ENCODE results near the gene NKAIN4. TPM values are rescaled to one million over a fixed set of nuclear protein-coding genes. Genes with fewer than 3 reads are reported as not detected.

NKAIN4 gene
- total RNA-seq, 4 donors from 2014 or later = not detected

DNA sequence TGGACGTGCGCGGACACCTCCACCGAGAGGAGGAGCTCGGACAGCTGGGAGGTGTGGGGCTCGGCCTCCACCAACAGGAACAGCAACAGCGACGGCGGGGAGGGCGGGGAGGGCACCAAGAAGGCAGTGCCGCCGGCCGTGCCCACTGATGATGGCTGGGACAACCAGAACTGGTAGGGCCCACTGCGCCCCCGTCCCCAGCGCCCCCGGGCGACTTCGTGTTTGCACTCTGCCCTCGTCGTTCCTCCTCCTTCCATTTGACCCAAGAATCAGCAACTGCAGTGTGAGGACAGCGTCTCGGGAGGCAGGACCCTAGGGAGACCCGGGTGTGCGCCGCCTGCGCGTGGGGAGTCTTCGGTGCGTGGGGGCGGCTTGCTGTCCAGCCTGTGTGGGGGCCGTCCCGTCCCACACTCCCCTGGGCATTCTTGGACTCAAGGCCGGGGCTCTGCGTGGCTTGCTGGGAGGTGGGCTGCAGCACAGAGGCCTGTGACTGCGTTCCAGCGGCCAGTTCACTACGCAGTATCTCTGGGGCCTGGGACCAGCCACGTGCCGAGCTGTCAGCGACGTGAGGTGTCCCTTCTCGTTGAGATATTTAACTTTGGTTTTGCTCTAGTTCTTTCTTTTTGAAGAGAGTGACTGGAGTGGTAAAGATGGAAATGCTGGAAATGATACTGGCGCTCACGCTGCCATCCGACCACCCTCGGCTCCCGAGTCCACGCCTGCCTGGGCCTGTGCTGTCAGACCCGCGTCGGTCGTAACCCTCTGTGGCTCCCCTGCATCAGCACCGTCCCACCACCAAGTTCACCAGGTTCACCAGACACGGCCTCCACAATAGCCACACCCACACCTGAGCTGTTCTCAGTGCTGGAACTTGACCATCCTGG, 33.7 kb upstream of the NKAIN4 start:
- Histone ChIP-seq H3K27me3 (no peaks in the 10 kb centered on the region), H3K4me1 (peaks cover 0 to 4% (median 0%) of the 10 kb centered on the region in 4 donors), H3K27ac (no peak overlapping the region), H3K36me3 (peaks cover 0 to 51% (median 0%) of the 10 kb centered on the region in 3 donors), H3K9me3 (no peaks in the 10 kb centered on the region), H3K4me3 (no peak overlapping the region)
- no peak for DNase-seq
- TF ChIP-seq, protein P1, sequence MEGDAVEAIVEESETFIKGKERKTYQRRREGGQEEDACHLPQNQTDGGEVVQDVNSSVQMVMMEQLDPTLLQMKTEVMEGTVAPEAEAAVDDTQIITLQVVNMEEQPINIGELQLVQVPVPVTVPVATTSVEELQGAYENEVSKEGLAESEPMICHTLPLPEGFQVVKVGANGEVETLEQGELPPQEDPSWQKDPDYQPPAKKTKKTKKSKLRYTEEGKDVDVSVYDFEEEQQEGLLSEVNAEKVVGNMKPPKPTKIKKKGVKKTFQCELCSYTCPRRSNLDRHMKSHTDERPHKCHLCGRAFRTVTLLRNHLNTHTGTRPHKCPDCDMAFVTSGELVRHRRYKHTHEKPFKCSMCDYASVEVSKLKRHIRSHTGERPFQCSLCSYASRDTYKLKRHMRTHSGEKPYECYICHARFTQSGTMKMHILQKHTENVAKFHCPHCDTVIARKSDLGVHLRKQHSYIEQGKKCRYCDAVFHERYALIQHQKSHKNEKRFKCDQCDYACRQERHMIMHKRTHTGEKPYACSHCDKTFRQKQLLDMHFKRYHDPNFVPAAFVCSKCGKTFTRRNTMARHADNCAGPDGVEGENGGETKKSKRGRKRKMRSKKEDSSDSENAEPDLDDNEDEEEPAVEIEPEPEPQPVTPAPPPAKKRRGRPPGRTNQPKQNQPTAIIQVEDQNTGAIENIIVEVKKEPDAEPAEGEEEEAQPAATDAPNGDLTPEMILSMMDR (IDR thresholded peaks at IDR 0.05) = no peak
- TF ChIP-seq POLR2A (IDR thresholded peaks at IDR 0.05) = no peak

DNA sequence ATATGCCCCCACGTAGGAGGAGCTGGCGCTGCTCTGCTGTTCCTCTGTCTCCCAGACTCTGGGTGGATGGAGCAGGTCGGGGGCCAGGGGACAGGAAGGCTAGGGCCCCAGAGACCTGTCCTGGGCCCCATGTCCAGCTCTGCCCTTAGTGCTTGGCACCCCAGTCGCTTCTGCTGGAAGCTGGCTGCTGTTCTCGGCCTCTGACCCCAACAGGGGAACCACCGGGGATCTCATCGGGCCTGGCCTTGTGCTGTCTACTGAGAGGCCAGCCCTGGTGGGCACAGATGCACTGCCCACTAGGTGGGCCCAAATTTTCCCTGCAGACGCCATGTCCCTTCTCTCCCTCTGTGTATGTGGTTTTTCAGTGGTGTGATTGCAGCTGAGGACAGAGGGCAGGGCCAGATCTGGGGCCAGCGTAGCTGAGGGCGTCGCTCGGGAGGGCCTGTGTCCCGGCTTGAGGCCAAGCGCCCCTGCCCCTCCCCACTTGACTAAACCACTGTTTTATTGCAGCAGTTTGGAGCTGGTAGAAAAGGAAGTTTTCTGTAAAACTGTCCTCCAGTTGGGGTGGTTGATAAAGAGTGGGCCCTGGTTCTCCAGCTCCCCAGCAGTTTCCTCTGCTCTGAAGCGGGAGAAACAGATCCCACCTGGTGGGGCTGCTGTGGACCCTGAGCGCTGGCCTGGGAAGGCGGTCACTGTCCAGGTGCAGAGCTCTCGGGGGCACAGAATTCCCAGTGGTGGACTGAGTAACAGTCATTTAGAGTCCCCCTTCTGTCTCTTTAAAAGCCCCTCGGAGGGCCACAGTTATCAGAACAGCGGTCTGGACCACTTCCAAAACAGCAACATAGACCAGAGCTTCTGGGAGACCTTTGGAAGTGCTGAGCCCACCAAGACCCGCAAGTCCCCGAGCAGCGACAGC, 32.8 kb upstream of the NKAIN4 start:
- no peak overlapping the region for H3K27ac ChIP-seq
- no peaks in the 10 kb centered on the region for H3K27me3 ChIP-seq
- H3K9me3 ChIP-seq = no peaks in the 10 kb centered on the region
- no peak for DNase-seq
- peaks cover 0 to 4% (median 0%) of the 10 kb centered on the region in 4 donors for H3K4me1 ChIP-seq
- H3K36me3 ChIP-seq = peaks cover 0 to 60% (median 0%) of the 10 kb centered on the region in 3 donors
- no peak for TF ChIP-seq POLR2A (IDR thresholded peaks at IDR 0.05)
- TF ChIP-seq, protein P1 (IDR thresholded peaks at IDR 0.05) = no peak
- no peak overlapping the region for H3K4me3 ChIP-seq

DNA sequence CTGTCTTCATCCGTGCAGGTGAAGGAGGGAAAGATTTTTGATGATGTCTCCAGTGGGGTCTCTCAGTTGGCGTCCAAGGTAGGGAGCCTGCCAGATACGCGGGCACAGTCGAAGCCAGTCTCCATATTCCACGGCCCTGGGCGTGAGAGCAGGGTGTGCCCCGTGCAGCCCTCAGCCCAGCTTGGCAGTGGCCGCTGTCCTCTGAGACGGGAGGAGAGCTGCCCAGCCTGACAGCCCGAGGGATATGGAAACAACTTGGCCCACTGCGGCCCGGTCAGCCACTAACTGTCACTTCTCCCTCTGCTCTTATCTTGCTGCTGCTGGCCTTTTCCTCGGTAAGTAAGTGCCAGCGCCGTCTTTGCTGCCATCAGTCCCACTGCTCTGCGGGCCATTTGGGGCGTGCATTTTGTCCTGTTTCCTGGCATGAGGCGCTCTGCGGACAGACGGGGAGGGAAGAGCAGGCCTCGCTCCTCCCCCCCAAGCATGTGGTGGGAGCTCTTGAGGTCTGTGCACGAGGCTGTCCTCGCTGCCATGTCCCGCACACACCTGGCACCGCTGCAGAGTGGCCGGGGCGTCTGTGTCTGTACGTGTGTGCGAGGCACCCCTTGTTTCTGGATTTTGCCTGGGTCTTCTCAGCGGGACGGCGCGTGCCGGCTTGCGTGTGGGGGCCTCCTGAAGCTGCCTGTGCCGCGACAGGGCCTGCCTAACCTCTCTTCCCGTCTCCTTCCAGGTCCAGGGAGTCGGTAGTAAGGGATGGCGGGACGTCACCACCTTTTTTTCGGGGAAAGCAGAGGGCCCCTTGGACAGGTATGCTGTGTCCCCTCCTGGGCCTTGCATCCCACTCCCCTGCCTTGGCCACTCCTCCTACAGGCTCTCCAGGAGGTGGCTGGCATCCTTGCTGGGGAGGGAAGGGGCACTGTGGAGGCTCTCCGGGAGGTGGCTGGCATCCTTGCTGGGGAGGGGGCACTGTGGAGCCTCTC, 31.7 kb upstream of the NKAIN4 start:
- Histone ChIP-seq H3K9me3 (no peaks in the 10 kb centered on the region), H3K36me3 (peaks cover 0 to 72% (median 0%) of the 10 kb centered on the region in 3 donors), H3K27me3 (no peaks in the 10 kb centered on the region), H3K4me1 (peaks cover 0 to under 1% (median 0%) of the 10 kb centered on the region in 4 donors), H3K4me3 (no peak overlapping the region), H3K27ac (no peak overlapping the region)
- TF ChIP-seq POLR2A (IDR thresholded peaks at IDR 0.05) = no peak
- TF ChIP-seq, protein P1 (IDR thresholded peaks at IDR 0.05) = no peak
- no peak for DNase-seq

DNA sequence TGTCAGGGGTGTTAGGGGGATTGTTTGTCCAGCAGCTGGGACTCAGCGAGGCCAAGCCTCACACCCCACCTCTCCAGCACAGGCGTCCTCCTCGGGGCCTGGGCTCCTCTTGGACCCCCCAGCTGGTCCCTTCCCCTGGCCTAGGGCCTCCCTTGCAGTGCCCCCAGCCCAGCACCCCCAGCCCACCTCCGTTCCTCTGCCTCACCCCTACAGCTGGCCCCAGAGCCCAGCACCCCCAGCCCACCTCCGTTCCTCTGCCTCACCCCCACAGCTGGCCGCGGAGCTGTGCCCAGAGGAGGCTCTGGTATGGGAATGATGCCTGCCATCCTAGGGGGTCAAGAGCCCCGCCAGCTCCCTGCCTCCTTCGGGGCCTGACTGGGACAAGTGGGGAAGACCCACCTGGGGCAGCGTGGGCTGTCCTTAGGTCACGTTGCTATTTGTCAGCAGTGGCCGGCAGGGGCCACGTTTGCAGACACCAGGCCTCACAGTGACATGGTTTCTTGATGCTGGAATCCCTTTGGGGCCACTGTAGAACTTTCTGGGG, 30.8 kb upstream of the NKAIN4 start:
- Histone ChIP-seq H3K36me3 (peaks cover 0 to 80% (median 0%) of the 10 kb centered on the region in 3 donors), H3K9me3 (no peaks in the 10 kb centered on the region), H3K27ac (no peak overlapping the region)

More for the DNA sequence above, 30.8 kb upstream of the NKAIN4 start:
- Histone ChIP-seq H3K27me3 (no peaks in the 10 kb centered on the region), H3K4me3 (no peak overlapping the region), H3K4me1 (no peaks in the 10 kb centered on the region)
- DNase-seq = no peak
- TF ChIP-seq POLR2A (IDR thresholded peaks at IDR 0.05) = no peak
- TF ChIP-seq, protein P1 (IDR thresholded peaks at IDR 0.05) = no peak
